Stimulated activated CD4-positive, alpha-beta T cell treated with anti-CD3 and anti-CD28 coated beads, Interleukin-1b, Interleukin-23, amount 100 ng/mL, for 1 hour (primary cell): ENCODE data around the gene IRF2BP2.

ENCODE experiments used
- DNase-seq, 2 donors: peaks; one replicate each; pipeline ENCODE4 v3.0.0-alpha.2; 2020; ENCODE audit warnings: low read depth in 2 of 2

IRF2BP2 gene

DNA sequence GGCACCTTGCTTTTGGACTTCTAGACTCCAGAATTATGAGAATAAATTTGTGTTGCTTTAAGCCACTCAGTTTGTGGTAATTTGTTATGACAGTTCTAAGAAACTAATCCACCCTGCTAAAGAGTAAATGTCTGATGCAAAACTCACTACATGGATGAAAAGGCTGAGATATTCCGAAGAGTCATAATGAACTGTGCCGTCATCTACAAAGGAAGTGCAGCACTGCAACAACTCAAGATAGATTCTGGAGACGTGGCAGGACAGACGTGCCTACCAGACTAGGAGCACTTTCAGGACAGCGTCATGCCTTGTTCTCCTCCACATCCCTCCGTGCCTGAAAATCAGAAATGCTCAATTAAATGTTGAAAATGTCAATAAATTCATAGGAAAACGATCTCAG is 24.4 kb upstream of the IRF2BP2 start:
- DNase-seq, result no peak

DNA sequence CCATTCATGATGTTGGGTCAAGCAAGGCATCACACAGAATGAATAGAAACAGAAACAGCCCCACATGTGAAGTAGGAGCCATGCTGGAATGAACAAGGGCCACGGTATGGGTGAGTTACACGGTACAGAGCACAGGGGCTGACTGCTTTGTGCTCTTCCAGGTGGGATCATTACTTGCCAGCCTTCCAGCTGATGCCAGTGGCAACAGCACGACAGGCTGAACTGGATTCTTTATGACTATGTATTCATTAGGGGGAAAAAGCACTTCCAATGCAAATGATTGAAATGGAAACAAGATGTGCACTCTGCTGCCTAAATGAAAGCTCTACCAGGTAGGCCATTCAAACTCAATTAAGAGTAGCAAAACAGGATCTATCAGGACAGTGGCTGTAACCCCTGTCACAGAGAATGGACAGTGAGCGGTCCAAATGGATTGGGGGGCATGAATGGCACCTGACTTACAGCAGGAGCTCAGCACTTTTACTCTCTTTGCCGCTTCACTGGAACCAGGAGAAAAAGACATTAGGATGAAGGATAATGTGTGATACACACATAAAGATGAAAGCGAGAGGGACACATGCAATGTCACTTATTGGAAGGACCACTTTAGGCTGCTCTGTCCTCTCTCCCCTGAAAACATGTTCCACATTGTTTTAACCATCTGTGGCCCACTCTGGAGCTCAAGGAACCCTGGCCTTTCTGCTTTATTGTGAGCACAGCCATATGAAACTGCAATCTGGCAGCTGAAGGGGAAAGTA is 23.4 kb upstream of the IRF2BP2 start:
- DNase-seq, result no peak

DNA sequence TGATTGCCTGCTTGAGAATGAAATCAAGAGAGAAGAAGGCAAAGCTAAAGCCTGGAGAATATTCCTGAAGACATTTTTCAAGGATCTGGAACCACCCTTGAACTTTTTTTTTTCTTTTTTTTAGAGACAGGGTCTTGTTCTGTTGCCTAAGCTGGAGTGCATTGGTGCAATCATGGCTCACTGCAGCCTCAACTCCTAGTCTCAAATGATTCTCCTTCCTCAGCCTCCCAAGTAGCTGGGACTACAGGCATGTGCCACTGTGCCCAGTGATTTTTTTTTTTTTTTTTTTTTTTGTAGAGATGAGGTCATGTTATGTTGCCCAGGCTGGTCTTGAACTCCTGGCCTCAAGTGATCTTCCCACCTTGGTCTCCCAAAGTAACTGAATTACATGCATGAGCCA is 22.2 kb upstream of the IRF2BP2 start:
- DNase-seq, result no peak

DNA sequence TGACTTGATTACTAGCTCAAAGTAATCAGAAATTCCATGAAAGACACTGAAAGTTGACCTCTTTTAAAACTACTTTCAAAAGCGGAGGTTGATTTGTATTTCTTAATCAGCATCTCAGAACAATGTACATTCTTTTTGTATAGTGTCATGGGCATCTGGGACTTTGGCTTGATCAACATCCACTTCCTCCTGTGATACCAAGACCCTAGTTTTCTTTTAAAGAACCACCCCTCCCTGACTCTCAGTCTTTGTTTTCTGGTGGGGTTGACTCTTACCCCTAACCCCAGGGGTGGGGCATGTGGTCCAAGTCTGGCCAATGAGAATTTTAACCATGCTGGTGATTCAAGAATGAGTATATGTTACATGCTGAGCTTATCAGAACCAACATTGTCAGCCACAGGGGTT is 21.7 kb upstream of the IRF2BP2 start:
- DNase-seq, result no peak

DNA sequence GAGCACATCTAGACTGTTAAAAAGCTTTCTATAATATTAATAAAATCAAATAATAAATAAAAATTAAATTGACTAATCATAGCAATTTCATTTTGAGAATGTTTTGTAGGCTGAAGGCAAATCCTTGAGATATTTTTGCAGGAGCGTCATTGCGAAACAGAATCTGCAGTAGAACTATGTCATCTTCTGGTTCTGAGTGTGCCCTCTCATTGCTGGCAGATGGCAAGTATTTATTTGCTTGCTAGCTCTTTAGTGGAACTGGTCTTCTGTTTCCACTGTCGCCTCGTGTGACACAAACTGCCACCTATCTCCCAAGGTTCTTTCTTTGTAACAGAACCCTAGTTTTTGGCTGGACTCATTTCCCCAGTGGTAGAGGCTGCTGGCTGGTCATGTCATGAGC is 19.0 kb upstream of the IRF2BP2 start:
- DNase-seq, result no peak

DNA sequence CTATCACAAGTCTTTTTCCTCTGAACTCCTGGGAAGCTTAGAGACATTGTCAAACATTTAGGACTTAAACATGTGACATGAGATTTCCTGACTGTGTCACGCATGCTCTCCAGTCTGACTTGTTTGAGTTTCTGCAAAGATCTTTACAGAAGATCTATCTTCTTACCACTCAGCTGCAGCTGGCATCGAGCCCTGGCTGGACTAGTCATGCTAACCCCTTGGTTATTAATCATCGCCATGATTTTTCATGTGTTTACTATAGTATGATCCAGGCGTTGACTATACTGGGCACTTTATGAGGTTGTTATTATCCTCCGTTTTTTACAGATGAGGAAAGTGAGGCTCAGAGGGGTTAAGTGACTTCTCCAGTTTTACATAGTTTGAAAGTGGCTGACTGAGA is 18.1 kb upstream of the IRF2BP2 start:
- DNase-seq, result no peak

DNA sequence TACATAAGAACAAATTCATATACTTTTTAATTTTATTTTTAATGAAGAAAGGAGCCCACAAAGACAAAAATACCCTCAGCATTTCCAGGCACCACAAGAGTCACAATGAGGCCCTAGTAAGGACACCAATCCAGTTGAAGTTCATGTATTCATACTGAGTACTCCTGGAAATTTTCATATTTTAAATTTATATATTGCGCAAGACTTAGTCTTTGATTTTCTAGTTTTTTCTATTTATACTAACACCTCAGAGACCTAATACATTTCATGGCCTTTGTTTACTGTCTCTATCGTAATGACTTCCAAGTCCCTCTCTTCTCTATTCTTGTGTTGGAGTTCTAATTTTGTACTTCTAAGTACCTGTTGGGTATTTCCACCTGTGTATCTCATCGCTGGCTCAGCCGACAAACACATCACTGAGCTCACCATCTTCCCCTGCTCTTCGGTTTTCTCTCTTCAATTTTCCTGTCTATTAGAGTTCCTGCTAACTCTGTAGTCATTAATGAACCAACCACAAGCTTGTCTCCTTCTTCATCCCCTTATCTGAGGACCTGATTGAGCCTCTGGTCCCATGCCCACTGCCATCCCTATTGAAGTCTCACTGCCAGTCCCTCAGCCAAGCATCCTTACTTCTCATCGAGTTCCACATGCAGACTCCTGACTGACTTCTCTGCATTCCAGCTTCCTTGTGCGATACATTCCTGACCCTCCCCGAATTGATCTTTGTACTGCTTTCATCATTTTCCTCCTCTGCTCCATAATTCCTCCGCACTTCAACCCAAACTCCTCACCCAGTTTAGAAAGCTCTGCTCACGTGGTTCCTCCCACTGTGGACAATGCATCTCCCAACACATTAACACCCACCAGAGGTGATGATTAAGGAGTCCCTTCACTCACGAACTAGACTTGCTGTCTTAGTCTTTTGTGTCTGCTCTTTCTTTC is 17.3 kb upstream of the IRF2BP2 start:
- DNase-seq, result no peak

DNA sequence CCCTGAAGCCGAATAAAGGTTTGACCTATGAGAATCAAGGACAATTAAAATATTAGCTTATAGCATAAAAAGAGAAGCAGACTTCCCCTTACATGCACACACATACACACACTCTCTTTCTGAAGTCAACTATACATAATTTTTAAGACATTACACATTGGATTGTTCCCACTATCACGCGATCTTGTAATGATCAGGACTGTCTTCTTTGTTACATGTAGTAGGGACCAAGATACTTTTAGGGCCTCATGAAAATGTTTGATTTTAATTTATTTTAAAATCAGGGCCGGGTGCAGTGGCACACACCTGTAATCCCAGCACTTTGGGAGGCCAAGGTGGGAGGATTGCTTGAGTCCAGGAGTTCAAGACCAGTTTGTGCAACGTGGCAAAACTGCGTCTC is 16.4 kb upstream of the IRF2BP2 start:
- no peak for DNase-seq

DNA sequence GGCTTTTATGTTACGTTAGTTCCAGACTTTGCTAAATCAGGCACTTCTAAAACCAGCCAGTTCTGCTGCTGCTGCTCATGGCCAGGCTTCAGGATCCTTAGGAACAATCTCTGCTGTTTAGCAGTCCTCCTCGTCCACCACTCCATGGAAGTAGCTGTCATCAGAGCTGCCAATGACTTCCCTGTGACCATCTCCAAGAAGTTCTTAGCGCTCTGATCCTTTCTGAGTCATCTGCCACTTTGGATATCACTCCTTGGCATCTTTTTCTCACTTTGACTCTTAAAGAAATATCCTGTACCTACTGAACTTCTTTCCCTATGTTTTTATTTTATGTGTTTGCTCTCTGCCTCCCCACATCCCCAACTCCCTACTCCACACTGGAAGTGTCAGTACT is 14.7 kb upstream of the IRF2BP2 start:
- DNase-seq, result no peak

DNA sequence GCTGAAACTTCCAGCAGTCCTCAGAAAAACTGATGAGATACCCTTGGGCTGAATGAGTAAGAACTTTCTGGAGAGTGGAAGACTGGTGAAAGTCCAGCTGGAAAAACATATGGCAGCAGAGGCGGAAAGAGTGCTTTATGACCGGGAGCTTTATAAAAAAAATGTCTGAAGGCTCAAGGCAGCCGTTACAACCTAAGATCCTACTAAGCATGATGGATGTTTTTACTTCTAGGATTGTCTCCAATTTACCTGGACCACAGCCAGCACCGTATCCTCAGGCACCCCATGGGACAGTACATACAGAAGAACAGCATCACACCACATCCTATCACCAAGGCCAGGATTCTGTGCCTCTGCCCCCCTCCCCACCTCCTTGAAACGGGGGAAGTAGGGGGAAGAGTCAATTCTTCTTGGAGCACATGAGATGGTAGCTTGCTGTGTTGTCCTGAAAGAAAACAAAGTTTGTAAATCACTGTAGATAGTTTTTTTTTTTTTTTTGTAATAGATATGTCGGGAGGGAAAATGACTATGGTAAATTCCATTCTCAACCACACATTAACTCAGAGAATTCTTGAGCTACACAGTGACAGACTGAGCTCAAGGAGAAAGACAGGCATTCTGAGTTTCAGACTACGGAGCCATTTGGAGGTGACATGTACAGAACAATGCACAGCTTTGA is 11.8 kb upstream of the IRF2BP2 start:
- DNase-seq, result no peak

DNA sequence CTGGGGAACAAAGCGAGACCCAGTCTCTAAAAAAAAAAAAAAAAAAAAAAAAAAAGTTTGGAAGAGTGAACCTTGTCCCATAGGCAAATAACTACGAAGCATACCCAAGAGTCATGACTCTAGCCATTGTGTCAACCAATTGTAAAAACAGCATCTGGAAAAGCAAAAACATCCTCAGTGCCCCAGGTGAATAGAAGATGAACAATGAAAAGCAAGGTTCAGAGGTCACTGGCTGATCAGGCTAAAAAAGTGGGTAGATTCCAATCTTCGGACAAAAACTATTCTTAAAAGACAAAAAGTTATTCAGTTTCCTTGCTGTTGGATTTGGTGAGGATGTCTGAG is 11.1 kb upstream of the IRF2BP2 start:
- no peak for DNase-seq

DNA sequence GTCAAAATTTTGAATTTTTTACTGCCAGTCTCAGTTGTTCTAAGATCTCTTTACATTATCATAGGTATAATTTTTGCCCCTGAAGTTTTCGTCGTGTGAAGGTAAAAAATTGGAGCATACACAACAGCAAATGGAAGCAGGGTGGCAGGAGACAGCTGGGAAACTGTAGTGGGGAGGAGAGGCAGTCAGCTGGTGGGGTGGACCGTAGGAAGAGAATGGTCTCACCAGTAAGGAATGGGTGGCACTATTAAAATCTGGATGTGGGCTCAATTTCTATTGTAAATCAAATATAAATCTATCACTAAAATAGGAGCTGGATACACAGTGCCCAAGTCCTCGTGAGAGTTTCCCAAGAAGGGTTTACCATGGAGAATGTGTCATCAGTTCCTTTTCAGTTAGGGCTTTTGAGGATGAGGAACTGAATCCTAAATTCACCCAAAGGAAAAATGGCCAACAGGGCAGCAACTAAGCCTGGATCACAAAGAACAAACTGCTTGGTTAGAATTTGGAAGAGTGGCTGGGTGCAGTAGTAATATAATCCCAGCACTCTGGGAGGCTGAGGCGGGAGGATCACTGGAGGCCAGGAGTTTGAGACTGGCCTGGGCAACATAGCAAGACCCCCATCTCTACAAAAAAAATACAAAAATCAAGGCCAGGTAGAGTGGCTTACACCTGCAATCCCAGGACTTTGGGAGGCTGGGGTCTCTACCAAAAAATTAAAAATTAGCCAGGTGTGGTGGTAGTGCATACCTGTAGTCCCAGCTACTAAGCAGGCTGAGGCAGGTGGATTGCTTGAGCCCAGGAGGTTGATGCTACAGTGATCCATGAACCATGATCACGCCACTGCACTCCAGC is 10.5 kb upstream of the IRF2BP2 start:
- no peak for DNase-seq

DNA sequence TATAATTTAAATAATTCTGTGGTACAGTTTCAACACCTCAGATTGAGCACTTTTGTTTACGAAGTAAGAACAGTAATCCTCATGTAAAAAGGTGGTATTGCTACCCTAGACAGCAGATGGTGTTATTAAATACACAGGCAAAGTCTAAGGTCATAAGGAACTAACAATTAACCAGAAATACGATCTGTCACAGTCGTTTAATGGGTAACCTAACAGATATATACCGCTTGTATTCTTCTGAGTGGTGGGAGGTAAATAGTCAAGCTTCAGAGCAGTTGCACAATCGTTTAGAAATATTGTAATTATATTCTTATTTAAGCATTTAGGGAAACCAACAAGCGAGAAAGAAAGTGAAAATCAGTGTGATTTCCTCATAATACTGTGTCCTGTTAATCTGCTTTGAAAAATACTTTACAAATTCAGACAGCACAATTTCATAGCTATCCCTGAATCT is 9.8 kb upstream of the IRF2BP2 start:
- DNase-seq, result no peak

DNA sequence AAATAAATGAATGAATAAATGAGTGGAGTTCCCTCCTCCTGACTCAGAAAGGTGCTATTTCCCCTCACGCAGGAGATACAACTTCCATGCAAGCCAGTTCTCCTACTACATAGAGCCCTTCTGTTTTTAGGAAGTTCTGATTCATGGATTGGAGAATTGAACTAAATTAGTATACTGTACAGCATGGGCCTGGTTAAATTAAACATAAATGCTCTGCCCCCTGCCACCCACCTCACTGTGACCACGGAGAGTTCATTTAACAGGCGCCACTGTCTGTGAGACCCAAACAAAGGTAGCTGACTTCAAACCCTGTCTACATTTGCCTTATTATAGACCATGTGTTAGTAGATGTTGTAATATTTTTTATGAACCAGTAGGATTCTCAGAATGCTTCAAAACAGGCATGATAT is 9.1 kb upstream of the IRF2BP2 start:
- no peak for DNase-seq

DNA sequence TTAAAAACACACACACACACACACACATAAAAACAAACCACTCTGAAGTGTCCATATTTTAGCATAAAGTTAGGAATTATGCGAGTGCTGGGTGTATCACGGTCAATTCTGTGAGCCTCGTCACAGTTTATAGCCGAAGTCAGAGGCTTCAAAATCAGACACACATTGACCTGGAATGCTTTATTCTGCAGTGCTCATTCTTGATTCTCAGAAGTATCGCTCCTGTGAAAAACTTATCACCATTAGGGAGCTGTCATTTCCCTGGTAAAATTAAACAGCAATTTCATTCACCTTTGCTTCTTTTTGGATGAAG is 8.7 kb upstream of the IRF2BP2 start:
- DNase-seq, result no peak

DNA sequence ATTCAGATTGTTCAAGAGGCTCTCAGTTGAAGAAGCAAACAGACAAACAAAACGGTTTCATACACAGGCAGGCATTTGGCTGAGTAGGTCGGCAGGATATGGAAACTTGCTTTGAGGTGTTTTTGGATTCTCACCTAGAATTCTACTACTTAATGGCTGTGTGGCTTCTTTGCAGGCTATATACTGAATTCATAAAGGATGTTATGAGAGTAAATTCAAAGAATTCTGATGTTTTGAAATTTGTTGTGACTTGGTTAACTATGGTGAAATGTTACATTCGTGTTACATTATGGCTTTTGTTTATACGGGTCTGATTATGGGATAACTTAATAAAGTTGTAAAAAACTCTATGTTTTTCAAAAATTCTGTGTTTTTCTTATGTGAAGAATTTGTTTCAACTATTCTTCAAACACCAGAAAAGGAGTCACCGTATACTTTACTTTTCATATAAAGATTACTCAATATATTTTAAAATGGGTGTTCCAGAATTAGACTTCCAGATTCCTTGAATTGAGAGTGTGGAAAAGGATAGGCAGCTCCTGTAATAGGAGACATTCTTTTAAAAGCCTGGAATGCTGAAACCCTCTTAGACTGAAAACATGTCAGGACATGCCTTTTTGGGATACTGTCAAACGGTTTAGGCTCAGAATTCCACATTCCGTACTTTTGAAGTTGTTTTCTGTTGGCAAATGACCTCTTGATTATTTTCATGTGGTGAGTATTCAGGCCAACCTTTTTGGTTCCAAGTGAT is 8.2 kb upstream of the IRF2BP2 start:
- DNase-seq, result no peak

DNA sequence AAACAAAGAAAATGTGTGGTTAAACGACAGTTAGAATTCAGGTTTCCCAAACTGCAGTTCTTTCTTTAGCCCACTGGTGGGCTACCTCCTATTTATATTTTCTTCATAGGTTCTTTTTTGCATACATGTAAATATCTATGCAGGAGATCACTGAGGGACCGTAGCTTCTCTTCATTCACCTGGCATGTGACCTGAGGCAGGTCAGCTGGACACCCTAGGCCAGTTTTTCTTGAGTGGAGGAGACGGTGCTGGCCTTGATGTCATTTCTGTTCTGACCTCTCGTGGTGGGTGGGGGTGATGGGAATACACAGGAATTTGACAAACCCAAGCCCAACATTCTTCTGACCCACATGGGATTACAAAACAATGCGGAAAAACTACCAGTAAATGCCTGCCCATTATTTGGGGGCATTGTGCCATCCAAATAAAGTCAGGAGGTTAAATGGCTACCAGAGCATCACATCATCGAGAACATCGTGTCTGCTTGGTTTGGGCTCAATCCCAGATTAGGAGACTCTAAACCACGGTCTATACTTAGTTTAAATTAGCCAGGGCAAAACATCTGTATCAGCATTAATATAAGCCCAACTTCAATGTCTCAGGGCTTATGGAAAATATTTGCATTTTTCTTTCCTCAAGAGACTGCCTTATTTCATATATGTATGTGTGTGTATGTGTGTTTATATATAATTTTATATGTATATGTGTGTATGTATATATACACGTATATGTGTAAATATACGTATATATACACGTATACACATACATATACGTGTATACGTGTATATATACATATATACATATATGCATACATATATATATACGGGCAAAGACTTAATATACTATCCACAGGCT is 7.4 kb upstream of the IRF2BP2 start:
- no peak for DNase-seq

DNA sequence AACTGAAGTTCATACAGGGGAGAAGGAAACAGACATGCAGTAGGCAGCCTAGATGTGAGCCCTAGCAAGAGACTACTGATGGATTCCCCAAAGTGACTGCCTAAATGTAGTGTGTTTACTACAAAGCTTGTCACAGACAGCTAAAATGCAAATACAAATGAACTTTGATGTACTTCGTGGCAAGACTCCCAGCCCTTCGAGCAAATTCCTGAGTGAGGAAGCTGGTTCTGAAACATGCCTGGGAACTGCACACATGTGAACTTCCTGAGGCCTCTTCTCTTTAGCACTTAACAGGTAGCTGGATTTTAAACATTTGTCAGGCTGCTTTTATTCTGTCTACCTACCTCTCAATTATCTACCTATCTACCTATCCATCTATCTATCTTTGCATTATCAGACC is 6.7 kb upstream of the IRF2BP2 start:
- no peak for DNase-seq

DNA sequence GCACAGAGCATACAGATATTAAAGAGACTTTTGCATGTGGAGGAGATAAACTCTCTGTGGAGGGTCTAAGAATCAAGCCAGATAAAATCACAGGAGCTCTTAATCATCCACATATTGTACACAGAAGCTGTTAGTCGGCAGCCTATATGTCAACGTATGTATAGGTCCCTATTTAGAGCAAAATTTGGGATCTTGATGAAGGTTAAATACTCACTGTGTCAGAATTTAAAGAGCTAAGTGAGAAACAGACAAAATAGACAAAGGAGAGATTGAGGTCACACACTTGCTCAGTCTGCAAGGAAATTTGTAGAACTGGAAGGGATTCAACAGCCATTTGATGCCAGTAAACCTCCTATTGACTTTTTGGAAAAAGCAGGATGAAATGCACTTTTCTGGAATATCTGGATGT is 4.1 kb upstream of the IRF2BP2 start:
- DNase-seq, result no peak
